GM10248 (cell line): ENCODE results near the gene PBXIP1.

ENCODE experiments used
- CTCF ChIA-PET: fragments of 300-600 bp; sonication (Branson Sonifier 250); formaldehyde crosslinking; extraction: SDS; loops from one replicate; lab custom pipeline; 2021; ENCODE audit warnings: antibody characterized with exemption; lab: Yijun Ruan, JAX
- POLR2A ChIA-PET: fragments of 350-650 bp; sonication (Branson Sonifier 250); formaldehyde crosslinking; extraction: SDS; loops from one replicate; lab custom pipeline; 2020; ENCODE audit warnings: antibody characterized with exemption; lab: Yijun Ruan, JAX
- DNase-seq: peaks from one replicate; pipeline ENCODE4 v3.0.0; 2012; ENCODE audit errors: extremely low spot score
- TF ChIP-seq, protein P1 (sequence below): IDR thresholded peaks from 2 replicates; pipeline ENCODE4 v1.5.1; 2012; ENCODE audit warnings: mild to moderate bottlenecking, low read depth; ENCODE audit errors: extremely low read depth, missing control alignments, control extremely low read depth

Gene PBXIP1

DNA sequence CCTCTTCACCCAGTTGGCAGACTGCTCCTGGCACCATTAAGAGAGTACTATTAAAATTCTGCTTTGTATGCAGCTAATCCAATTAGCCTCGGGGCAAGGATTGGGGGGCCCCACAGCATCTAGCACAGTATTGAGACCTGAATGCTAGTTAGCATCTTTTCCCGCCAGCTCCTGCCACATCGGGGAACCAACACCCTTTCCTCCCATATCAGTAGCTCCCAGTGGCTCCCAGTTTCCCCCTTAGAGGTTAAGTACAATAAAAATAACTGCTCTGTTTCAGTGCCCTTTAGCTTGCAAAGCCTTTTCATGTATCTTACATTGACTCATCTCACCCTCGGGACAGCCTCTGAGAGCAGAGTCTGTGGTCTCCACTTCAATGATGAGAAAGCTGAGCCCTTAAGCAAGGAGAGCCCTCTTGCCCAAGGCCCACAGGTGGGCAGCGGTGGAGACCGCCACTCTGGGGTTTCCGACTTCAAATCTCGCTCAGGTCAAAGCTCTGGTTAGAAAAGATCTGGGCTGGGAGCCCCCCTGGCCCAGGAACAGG, 15.2 kb downstream of the PBXIP1 start:
- TF ChIP-seq, protein P1, sequence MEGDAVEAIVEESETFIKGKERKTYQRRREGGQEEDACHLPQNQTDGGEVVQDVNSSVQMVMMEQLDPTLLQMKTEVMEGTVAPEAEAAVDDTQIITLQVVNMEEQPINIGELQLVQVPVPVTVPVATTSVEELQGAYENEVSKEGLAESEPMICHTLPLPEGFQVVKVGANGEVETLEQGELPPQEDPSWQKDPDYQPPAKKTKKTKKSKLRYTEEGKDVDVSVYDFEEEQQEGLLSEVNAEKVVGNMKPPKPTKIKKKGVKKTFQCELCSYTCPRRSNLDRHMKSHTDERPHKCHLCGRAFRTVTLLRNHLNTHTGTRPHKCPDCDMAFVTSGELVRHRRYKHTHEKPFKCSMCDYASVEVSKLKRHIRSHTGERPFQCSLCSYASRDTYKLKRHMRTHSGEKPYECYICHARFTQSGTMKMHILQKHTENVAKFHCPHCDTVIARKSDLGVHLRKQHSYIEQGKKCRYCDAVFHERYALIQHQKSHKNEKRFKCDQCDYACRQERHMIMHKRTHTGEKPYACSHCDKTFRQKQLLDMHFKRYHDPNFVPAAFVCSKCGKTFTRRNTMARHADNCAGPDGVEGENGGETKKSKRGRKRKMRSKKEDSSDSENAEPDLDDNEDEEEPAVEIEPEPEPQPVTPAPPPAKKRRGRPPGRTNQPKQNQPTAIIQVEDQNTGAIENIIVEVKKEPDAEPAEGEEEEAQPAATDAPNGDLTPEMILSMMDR, result no peak
- POLR2A ChIA-PET, result interaction anchor here (1.0 to 2.1 kb wide), 2 partner anchors 34 to 60 kb away, joined by 3 to 6 read pairs; partner anchors contain the start of gene CKS1B
- peak; percentile 40 for DNase-seq
- CTCF ChIA-PET, result interaction anchor here (0.9 to 1.6 kb wide), 6 partner anchors 42 to 381 kb away, joined by 3 to 9 read pairs (median 4); partner anchors contain the start of gene FLAD1

- TF ChIP-seq, protein P1, result no peak
- no peak for DNase-seq
- POLR2A ChIA-PET, result interaction anchor here (1.0 to 2.1 kb wide), 2 partner anchors 34 to 61 kb away, joined by 3 to 6 read pairs; partner anchors contain the start of gene CKS1B
- CTCF ChIA-PET, result interaction anchor here (1.0 to 1.6 kb wide), 5 partner anchors 121 to 380 kb away, joined by 3 to 9 read pairs (median 5); no protein-coding TSS in a partner anchor
Observed at GRCh38 chr1:154940213-154940560, 15.7 kb downstream of the PBXIP1 start.

DNA sequence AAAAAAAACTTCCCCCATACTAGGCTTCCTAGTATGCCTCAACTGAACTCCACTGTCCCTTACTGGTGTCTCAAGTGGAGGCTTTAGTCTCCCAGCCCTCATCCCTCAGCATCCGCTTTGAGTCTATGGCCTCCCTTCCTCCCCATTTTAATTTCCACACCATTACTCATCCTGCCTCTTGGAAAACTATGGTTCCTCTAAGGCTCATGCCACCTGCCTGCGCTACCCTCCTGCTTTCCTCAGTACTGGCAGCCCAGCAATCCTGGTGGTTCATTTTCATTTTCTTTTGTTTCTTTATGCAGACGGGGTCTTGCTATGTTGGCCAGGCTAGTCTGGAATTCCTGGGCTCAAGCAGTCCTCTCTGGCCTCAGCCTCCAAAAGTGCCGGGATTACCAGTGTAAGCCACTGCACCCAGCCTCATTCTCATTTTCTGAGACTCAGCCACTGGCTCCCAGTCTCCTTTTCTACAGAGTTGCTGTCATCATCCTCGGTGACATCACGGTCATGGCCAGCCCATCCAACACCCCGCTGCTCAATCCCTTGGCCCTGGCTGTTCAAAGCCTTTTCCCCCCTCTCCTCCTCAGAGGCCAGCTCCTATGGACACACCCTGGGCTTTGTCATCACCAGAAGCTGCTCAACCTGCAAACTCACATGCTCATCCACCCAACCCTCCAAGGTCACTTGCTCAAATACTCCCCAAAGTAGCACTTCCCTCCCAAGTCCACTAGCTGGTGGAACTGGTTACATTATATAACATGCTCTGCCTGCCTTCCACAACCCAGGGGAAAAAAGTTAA, 17.1 kb downstream of the PBXIP1 start:
- POLR2A ChIA-PET, result interaction anchor here (0.6 to 2.1 kb wide), 3 partner anchors 13 to 67 kb away, joined by 3 to 6 read pairs (median 5); partner anchors contain the start of gene CKS1B
- CTCF ChIA-PET, result interaction anchor here (1.3 to 2.6 kb wide), 3 partner anchors 8 to 78 kb away, joined by 3 to 7 read pairs (median 4); no protein-coding TSS in a partner anchor
- DNase-seq, result no peak
- TF ChIP-seq, protein P1, result no peak

- TF ChIP-seq, protein P1, result no peak
- POLR2A ChIA-PET, result interaction anchor here (1.0 kb wide), 1 partner anchor 14 kb away, joined by 5 read pairs; no protein-coding TSS in a partner anchor
- no peak for DNase-seq
- CTCF ChIA-PET, result interaction anchor here (1.3 to 2.6 kb wide), 6 partner anchors 9 to 77 kb away, joined by 3 to 7 read pairs (median 4); no protein-coding TSS in a partner anchor
Observed at GRCh38 chr1:154937988-154938386, 17.9 kb downstream of the PBXIP1 start.

GRCh38 chr1:154937085-154937987, 18.6 kb downstream of the PBXIP1 start:
- ChIA-PET CTCF (interaction anchor here (1.0 to 2.6 kb wide), 25 partner anchors 10 to 458 kb away, joined by 3 to 18 read pairs (median 4); partner anchors contain the start of gene PYGO2), POLR2A (interaction anchor here (1.0 to 1.7 kb wide), 7 partner anchors 11 to 447 kb away, joined by 3 to 9 read pairs (median 5); partner anchors contain the start of gene KCNN3)
- TF ChIP-seq, protein P1, result no peak
- DNase-seq, result peak; percentile 86
